Fibroblast of lung (primary cell): ENCODE results near the gene SYNPR.

Experiments
- CTCF ChIP-seq, 2 donors: IDR thresholded peaks in 1 of 2; conservative IDR thresholded peaks in 1 of 2; 1 replicate in 1 of 2; 2 replicates in 1 of 2; pipeline ENCODE4 v1.5.1; 2011 to 2012; ENCODE audit warnings: low read length in 2 of 2, control low read depth in 1 of 2, inconsistent platforms in 1 of 2, low read depth in 1 of 2, mild to moderate bottlenecking in 1 of 2
- EZH2 ChIP-seq: IDR thresholded peaks from 2 replicates; pipeline ENCODE4 v1.5.1; 2012; ENCODE audit warnings: low read length, control low read depth, mild to moderate bottlenecking; ENCODE audit errors: missing control alignments

GRCh38 chr3:63662500-63662899, 384.4 kb downstream of the SYNPR start:
- TF ChIP-seq CTCF (conservative IDR thresholded peaks at IDR 0.05 in 1 of 2, IDR thresholded peaks at IDR 0.05 in 1 of 2; ENCODE audit: low read depth in 1 of 2, low read length in 2 of 2) (no peak), EZH2 (no peak)
